A673 (cell line): ENCODE data around the gene FMN2. TPM values are rescaled to one million over a fixed set of nuclear protein-coding genes. Genes with fewer than 3 reads are reported as not detected.

ENCODE experiments used
- BruUV-seq: library from RNA; stranded (reverse); fragments of 400-500 nt; replicated peaks from 2 replicates; lab custom pipeline; 2021; lab: Mats Ljungman, UMichigan
- CTCF ChIA-PET: fragments of 300-600 bp; sonication (Branson Sonifier 250); formaldehyde crosslinking; loops from one replicate; lab custom pipeline; 2022; ENCODE audit warnings: antibody characterized with exemption; lab: Charles Lee
- POLR2A ChIA-PET: fragments of 300-600 bp; sonication (Branson Sonifier 250); formaldehyde crosslinking; loops from one replicate; lab custom pipeline; 2022; ENCODE audit warnings: antibody characterized with exemption; ENCODE audit not compliant: low non-redundant PET; lab: Charles Lee
- DNase-seq: peaks from one replicate; pipeline ENCODE4 v3.0.0-alpha.2; 2015; ENCODE audit warnings: low spot score
- H3K27ac ChIP-seq: fragments of 200-600 bp; sonication (generic); 2 replicates; pipeline ENCODE4 v1.5.1; 2016; ENCODE audit warnings: mixed run types, low read depth, mild to moderate bottlenecking, mixed read lengths, antibody characterized with exemption, low read length; ENCODE audit not compliant: poor library complexity, severe bottlenecking
- H3K27me3 ChIP-seq: fragments of 200-600 bp; sonication (generic); replicated peaks from 2 replicates; pipeline ENCODE4 v1.6.1; 2017; ENCODE audit warnings: mixed run types, low read depth, mild to moderate bottlenecking, mixed read lengths, antibody characterized with exemption, low read length; ENCODE audit not compliant: insufficient read depth, poor library complexity
- H3K36me3 ChIP-seq: fragments of 200-600 bp; sonication (generic); 2 replicates; pipeline ENCODE4 v1.6.1; 2016; ENCODE audit warnings: mixed run types, mild to moderate bottlenecking, mixed read lengths, antibody characterized with exemption, low read length; ENCODE audit not compliant: insufficient read depth, poor library complexity, severe bottlenecking
- H3K4me1 ChIP-seq: fragments of 200-600 bp; sonication (generic); 2 replicates; pipeline ENCODE4 v1.6.1; 2017; ENCODE audit warnings: mixed run types, mild to moderate bottlenecking, mixed read lengths, antibody characterized with exemption, low read length; ENCODE audit not compliant: insufficient read depth, poor library complexity, severe bottlenecking
- H3K4me3 ChIP-seq: fragments of 200-600 bp; sonication (generic); 2 replicates; pipeline ENCODE4 v1.5.1; 2016; ENCODE audit warnings: low read depth, mixed run types, mild to moderate bottlenecking, mixed read lengths, low read length; ENCODE audit not compliant: poor library complexity, severe bottlenecking
- H3K9me3 ChIP-seq: fragments of 200-600 bp; sonication (generic); 2 replicates; pipeline ENCODE4 v1.6.1; 2016; ENCODE audit warnings: mixed run types, low read depth, mild to moderate bottlenecking, mixed read lengths, antibody characterized with exemption, low read length; ENCODE audit not compliant: poor library complexity, severe bottlenecking
- CTCF ChIP-seq: fragments of 300-800, 200-600 bp; sonication (generic); conservative IDR thresholded peaks from 2 replicates; pipeline ENCODE4 v1.5.1; 2017; ENCODE audit warnings: low read depth, mild to moderate bottlenecking, antibody characterized with exemption, low read length, moderate library complexity, mixed read lengths
- EZH2 ChIP-seq: fragments of 200-600 bp; sonication (generic); IDR thresholded peaks from 2 replicates; pipeline ENCODE4 v1.6.1; 2017; ENCODE audit warnings: borderline replicate concordance, low read depth, mild to moderate bottlenecking, mixed read lengths, antibody characterized with exemption, low read length; ENCODE audit not compliant: poor library complexity, severe bottlenecking
- intact Hi-C: fragments of 100-400 bp; cut with micrococcal nuclease; formaldehyde crosslinking; loops from one replicate; pipeline ENCODE4 v1.10.0; 2022; ENCODE audit not compliant: unreplicated experiment
- total RNA-seq: library from RNA; stranded (reverse); gene quantifications from 2 replicates; pipeline ENCODE4 v1.2.3, GENCODE V29; 2021

The FMN2 gene
- total RNA-seq, 1 experiment from 2014 or later: not detected

GRCh38 chr1:240282061-240282830 is 190.6 kb downstream of the FMN2 start:
- Histone ChIP-seq H3K4me3 (no peak overlapping the region), H3K36me3 (no peaks in the 10 kb centered on the region), H3K27ac (no peak overlapping the region), H3K4me1 (no peaks in the 10 kb centered on the region), H3K27me3 (no peaks in the 10 kb centered on the region), H3K9me3 (no peaks in the 10 kb centered on the region)
- no TSS peak for BruUV-seq
- intact Hi-C loops: no loop called here
- ChIA-PET POLR2A (no interaction called here), CTCF (no interaction called here)
- DNase-seq: no peak
- TF ChIP-seq EZH2 (no peak), CTCF (no peak)

- CTCF ChIA-PET: no interaction called here
Measured at GRCh38 chr1:240284656-240285414, 193.2 kb downstream of the FMN2 start.

GRCh38 chr1:240285540-240285939 is 193.9 kb downstream of the FMN2 start:
- Histone ChIP-seq H3K27me3 (no peaks in the 10 kb centered on the region), H3K9me3 (no peaks in the 10 kb centered on the region), H3K27ac (no peak overlapping the region), H3K4me1 (no peaks in the 10 kb centered on the region), H3K4me3 (no peak overlapping the region), H3K36me3 (no peaks in the 10 kb centered on the region)
- CTCF ChIA-PET: no interaction called here
- TF ChIP-seq CTCF: no peak
- no peak for TF ChIP-seq EZH2
- intact Hi-C loops: no loop called here
- POLR2A ChIA-PET: no interaction called here
- BruUV-seq: no TSS peak
- DNase-seq: no peak

More at GRCh38 chr1:240284656-240285414, 193.2 kb downstream of the FMN2 start:
- Histone ChIP-seq H3K4me1 (no peaks in the 10 kb centered on the region), H3K27me3 (no peaks in the 10 kb centered on the region), H3K4me3 (no peak overlapping the region), H3K36me3 (no peaks in the 10 kb centered on the region), H3K27ac (no peak overlapping the region), H3K9me3 (no peaks in the 10 kb centered on the region)
- intact Hi-C loops: no loop called here
- no peak for DNase-seq
- no TSS peak for BruUV-seq
- TF ChIP-seq EZH2 (no peak), CTCF (no peak)
- POLR2A ChIA-PET: no interaction called here
